IMR-90 (cell line): ENCODE measurements around the gene RUSC1. TPM values are rescaled to one million over a fixed set of nuclear protein-coding genes. Genes with fewer than 3 reads are reported as not detected.

Experiments used
- ATAC-seq: fragments of 200-7000 bp; cut with Tn5 transposase; 2 replicates; pipeline ENCODE4 v1.9.1; 2020; ENCODE audit warnings: low read depth, mild to moderate bottlenecking, moderate library complexity
- BruUV-seq: library from RNA; stranded (reverse); fragments of 400-500 nt; replicated peaks from 2 replicates; lab custom pipeline; 2021; lab: Mats Ljungman, UMichigan
- CTCF ChIA-PET: fragments of 300-600 bp; formaldehyde crosslinking; extraction: SDS; loops from one replicate; lab custom pipeline; 2021; ENCODE audit warnings: antibody characterized with exemption; lab: Yijun Ruan, JAX
- POLR2A ChIA-PET: fragments of 300-600 bp; sonication (Branson Sonifier 250); formaldehyde crosslinking; loops from one replicate; lab custom pipeline; 2022; ENCODE audit warnings: antibody characterized with exemption; ENCODE audit not compliant: unreplicated experiment; lab: Charles Lee
- DNase-seq: peaks from one replicate; pipeline ENCODE4 v3.0.0; 2013
- H2AFZ ChIP-seq: replicated peaks from 2 replicates; pipeline ENCODE3; 2013; ENCODE audit warnings: low read length, mild to moderate bottlenecking; ENCODE audit not compliant: poor library complexity
- H2AK5ac ChIP-seq: 2 replicates; pipeline ENCODE4 v1.6.1; 2013; ENCODE audit warnings: low read depth, low read length, inconsistent platforms
- H2AK9ac ChIP-seq: replicated peaks from 2 replicates; pipeline ENCODE3; 2013; ENCODE audit warnings: mild to moderate bottlenecking, low read depth, low read length, moderate library complexity; ENCODE audit not compliant: poor library complexity
- H2BK120ac ChIP-seq: 2 replicates; pipeline ENCODE4 v1.6.1; 2013; ENCODE audit warnings: low read depth, low read length, inconsistent platforms
- H2BK15ac ChIP-seq: 3 replicates; pipeline ENCODE4 v1.6.1; 2013; ENCODE audit warnings: low read depth, low read length, inconsistent platforms
- H2BK20ac ChIP-seq: 2 replicates; pipeline ENCODE4 v1.6.1; 2013; ENCODE audit warnings: low read depth, mild to moderate bottlenecking, inconsistent platforms, low read length, moderate library complexity
- H2BK5ac ChIP-seq: 2 replicates; pipeline ENCODE4 v1.6.1; 2013; ENCODE audit warnings: mild to moderate bottlenecking, low read depth, low read length, inconsistent platforms; ENCODE audit not compliant: poor library complexity, severe bottlenecking
- H3K14ac ChIP-seq: replicated peaks from 2 replicates; pipeline ENCODE4 v1.6.1; 2013; ENCODE audit warnings: low read depth, low read length, inconsistent platforms
- H3K18ac ChIP-seq: 2 replicates; pipeline ENCODE4 v1.6.1; 2013; ENCODE audit warnings: low read depth, low read length, control low read depth
- H3K23ac ChIP-seq: 2 replicates; pipeline ENCODE4 v1.6.1; 2013; ENCODE audit warnings: low read depth, low read length, inconsistent platforms
- H3K27ac ChIP-seq: 2 replicates; pipeline ENCODE4 v1.5.1; 2013; ENCODE audit warnings: mild to moderate bottlenecking, control low read depth, low read length; ENCODE audit not compliant: insufficient read depth
- H3K27me3 ChIP-seq: 2 replicates; pipeline ENCODE4 v1.6.1; 2013; ENCODE audit warnings: low read length; ENCODE audit not compliant: control insufficient read depth, insufficient read depth
- H3K36me3 ChIP-seq: 2 replicates; pipeline ENCODE4 v1.6.1; 2013; ENCODE audit warnings: low read length, mixed read lengths; ENCODE audit not compliant: control insufficient read depth, insufficient read depth
- H3K4ac ChIP-seq: 2 replicates; pipeline ENCODE4 v1.6.1; 2013; ENCODE audit warnings: low read depth, low read length, inconsistent platforms
- H3K4me1 ChIP-seq: 2 replicates; pipeline ENCODE4 v1.6.1; 2013; ENCODE audit warnings: low read length, mixed read lengths; ENCODE audit not compliant: control insufficient read depth, insufficient read depth
- H3K4me2 ChIP-seq: 2 replicates; pipeline ENCODE4 v1.6.1; 2013; ENCODE audit warnings: low read depth, mild to moderate bottlenecking, control low read depth, low read length, moderate library complexity
- H3K4me3 ChIP-seq: 2 replicates; pipeline ENCODE4 v1.5.1; 2013; ENCODE audit warnings: low read depth, mild to moderate bottlenecking, control low read depth, low read length, moderate library complexity; ENCODE audit not compliant: insufficient read depth
- H3K56ac ChIP-seq: 2 replicates; pipeline ENCODE4 v1.6.1; 2013; ENCODE audit warnings: low read length, inconsistent platforms; ENCODE audit not compliant: insufficient read depth; ENCODE audit errors: extremely low read depth
- H3K79me1 ChIP-seq, 2 experiments: 2 replicates each; pipeline ENCODE4 v1.6.1; 2013; ENCODE audit warnings: low read length in 2 of 2, inconsistent platforms in 1 of 2, low read depth in 1 of 2
- H3K9ac ChIP-seq: 2 replicates; pipeline ENCODE4 v1.6.1; 2013; ENCODE audit warnings: low read depth, low read length, control low read depth
- H3K9me1 ChIP-seq: 2 replicates; pipeline ENCODE4 v1.6.1; 2013; ENCODE audit warnings: low read length, inconsistent platforms; ENCODE audit not compliant: insufficient read depth
- H3K9me3 ChIP-seq: 2 replicates; pipeline ENCODE4 v1.6.1; 2013; ENCODE audit warnings: low read length; ENCODE audit not compliant: control insufficient read depth, insufficient read depth
- H4K20me1 ChIP-seq: 2 replicates; pipeline ENCODE4 v1.6.1; 2013; ENCODE audit warnings: low read length, inconsistent platforms; ENCODE audit not compliant: insufficient read depth
- H4K5ac ChIP-seq: 2 replicates; pipeline ENCODE4 v1.6.1; 2013; ENCODE audit warnings: mild to moderate bottlenecking, low read depth, low read length, control low read depth
- H4K8ac ChIP-seq, 2 experiments: 2 replicates each; pipeline ENCODE4 v1.6.1; 2013; ENCODE audit warnings: low read depth in 2 of 2, low read length in 2 of 2, control low read depth in 1 of 2, inconsistent platforms in 1 of 2
- H4K91ac ChIP-seq: 2 replicates; pipeline ENCODE4 v1.6.1; 2013; ENCODE audit warnings: low read depth, low read length, inconsistent platforms; ENCODE audit not compliant: insufficient read depth
- MAFK ChIP-seq: IDR thresholded peaks from 2 replicates; pipeline ENCODE4 v1.6.1; 2012; ENCODE audit warnings: low read depth, low read length, improper control_type of control experiment
- RAD21 ChIP-seq: IDR thresholded peaks from 2 replicates; pipeline ENCODE4 v1.6.1; 2012; ENCODE audit warnings: low read length, improper control_type of control experiment
- WGBS, 2 experiments: methylation state at CpG; one replicate each; pipeline versions ENCODE4 v1.1.5 to v1.1.7; 2013; ENCODE audit warnings: missing lambda C conversion rate in 2 of 2; ENCODE audit not compliant: insufficient read length in 1 of 2; ENCODE audit errors: extremely low coverage in 2 of 2; 5-methylcytosine and 5-hydroxymethylcytosine counted together
- dilution Hi-C: fragments of 300-500 bp; cut with HindIII; formaldehyde crosslinking; loops from one replicate; pipeline ENCODE4 v1.14.3; 2018; ENCODE audit warnings: low sequenced_read_pairs; ENCODE audit not compliant: unreplicated experiment
- in situ Hi-C: fragments of 300-500 bp; cut with MboI; formaldehyde crosslinking; loops from 3 replicates; pipeline ENCODE4 v1.14.3; 2019; ENCODE audit warnings: low sequenced_read_pairs, inconsistent platforms, mixed read lengths
- intact Hi-C: fragments of 100-400 bp; cut with micrococcal nuclease; formaldehyde crosslinking; loops from 2 replicates; pipeline ENCODE4 v1.10.0; 2022
- polyA plus RNA-seq, 3 experiments: library from polyadenylated mRNA; depleted of rRNA; stranded (reverse); fragments of >200 nt; gene quantifications; 2 replicates each; pipeline ENCODE4 v1.2.3, GENCODE V29; 2012; ENCODE audit warnings: low replicate concordance in 1 of 3
- total RNA-seq: library from RNA; depleted of rRNA; stranded (reverse); fragments of >200 nt; gene quantifications from 2 replicates; pipeline ENCODE4 v1.2.3, GENCODE V29; 2012

Gene RUSC1
- total and polyA plus RNA-seq, 2 of the 4 experiments (the other 2 are of a cell fraction): 4.1 to 31.4 TPM

GRCh38 chr1:155285063-155285462 lies 35.6 kb upstream of the RUSC1 start:
- Histone ChIP-seq H4K20me1 (no peaks in the 10 kb centered on the region), H3K4ac (no peak overlapping the region), H3K27ac (no peak overlapping the region), H3K9me1 (peaks cover 3% of the 10 kb centered on the region; the same call in 1 of the 2 replicates), H3K79me1 (no peaks in the 10 kb centered on the region), H3K4me2 (no peak overlapping the region), H3K4me3 (no peak overlapping the region), H4K5ac (no peak overlapping the region), H3K4me1 (no peaks in the 10 kb centered on the region), H3K36me3 (no peaks in the 10 kb centered on the region), H2BK15ac (no peak overlapping the region), H2AFZ (no peak overlapping the region), H3K9me3 (no peaks in the 10 kb centered on the region), H2BK20ac (no peak overlapping the region), H3K56ac (no peak overlapping the region), H3K14ac (no peak overlapping the region), H3K23ac (no peak overlapping the region), H3K9ac (no peak overlapping the region), H4K91ac (no peak overlapping the region), H2BK5ac (no peak overlapping the region), H2AK5ac (no peak overlapping the region), H3K27me3 (peaks cover 3% of the 10 kb centered on the region), H2AK9ac (no peak overlapping the region), H3K18ac (no peak overlapping the region), H2BK120ac (no peak overlapping the region), H4K8ac (no peak overlapping the region)
- in situ Hi-C loops (no loop called here), intact Hi-C loops (no loop called here), dilution Hi-C loops (no loop called here)
- ChIA-PET POLR2A (no interaction called here), CTCF (no interaction called here)
- ATAC-seq: no peak
- no TSS peak for BruUV-seq
- 100% methylated on average over 1 of the region's 14 CpGs; no CpG with 5 or more reads in 1 of the 2 experiments for WGBS, 2 experiments
- no peak for DNase-seq
- no peak for TF ChIP-seq MAFK
- TF ChIP-seq RAD21: no peak
